Measurements from ENCODE around the gene FAAP20. TPM values are rescaled to one million over a fixed set of nuclear protein-coding genes. Genes with fewer than 3 reads are reported as not detected.

Gene FAAP20
- total RNA-seq, 1 donor: 24.8 TPM

Other genes with a start within 250 kb of the FAAP20 start
- gene CFAP74, start 191.0 kb downstream of the FAAP20 start, total RNA-seq: not detected
- gene GABRD, start 175.4 kb downstream of the FAAP20 start, total RNA-seq: 0.27 TPM
- 24.8 TPM for gene PRKCZ, start 144.4 kb downstream of the FAAP20 start, total RNA-seq
- gene SKI, start 33.5 kb upstream of the FAAP20 start, total RNA-seq: 25.3 TPM
- 17.8 TPM for gene MORN1, start 196.8 kb upstream of the FAAP20 start, total RNA-seq
- gene RER1, start 197.1 kb upstream of the FAAP20 start, total RNA-seq: 31.8 TPM
- gene PEX10, start 217.8 kb upstream of the FAAP20 start, total RNA-seq: 41.5 TPM